ENCODE measurements around the gene ASS1.
"Not testable (repeated sequence)": the region's sequence is repeated elsewhere in the genome, so short reads cannot be mapped to it uniquely, and the experiment has no call there.

The ASS1 gene

DNA sequence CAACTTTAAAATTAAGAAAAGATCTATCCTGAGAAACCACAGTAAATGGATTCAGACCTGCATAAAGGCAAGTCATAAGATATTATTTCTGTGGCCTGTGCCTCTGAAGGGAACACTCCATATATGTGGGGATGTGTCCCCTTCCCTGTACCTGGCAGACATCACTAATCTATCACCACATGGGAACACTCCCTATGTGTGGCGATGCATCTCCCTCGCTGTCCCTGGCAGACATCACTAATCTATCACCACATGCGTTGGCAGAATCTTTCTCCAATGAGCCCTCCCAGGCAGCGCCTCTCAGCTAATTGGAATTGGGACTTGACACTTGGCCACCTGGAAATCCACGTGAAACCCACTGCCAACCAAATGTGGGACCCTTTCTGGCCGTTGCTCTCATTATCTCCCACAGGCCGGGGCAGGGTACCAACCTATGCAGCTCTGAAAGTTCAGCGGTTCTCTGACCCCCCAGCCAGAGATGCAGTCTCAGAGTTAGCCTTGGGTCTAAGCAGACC, 25.2 kb upstream of the ASS1 start:
- no peak for DNase-seq

DNA sequence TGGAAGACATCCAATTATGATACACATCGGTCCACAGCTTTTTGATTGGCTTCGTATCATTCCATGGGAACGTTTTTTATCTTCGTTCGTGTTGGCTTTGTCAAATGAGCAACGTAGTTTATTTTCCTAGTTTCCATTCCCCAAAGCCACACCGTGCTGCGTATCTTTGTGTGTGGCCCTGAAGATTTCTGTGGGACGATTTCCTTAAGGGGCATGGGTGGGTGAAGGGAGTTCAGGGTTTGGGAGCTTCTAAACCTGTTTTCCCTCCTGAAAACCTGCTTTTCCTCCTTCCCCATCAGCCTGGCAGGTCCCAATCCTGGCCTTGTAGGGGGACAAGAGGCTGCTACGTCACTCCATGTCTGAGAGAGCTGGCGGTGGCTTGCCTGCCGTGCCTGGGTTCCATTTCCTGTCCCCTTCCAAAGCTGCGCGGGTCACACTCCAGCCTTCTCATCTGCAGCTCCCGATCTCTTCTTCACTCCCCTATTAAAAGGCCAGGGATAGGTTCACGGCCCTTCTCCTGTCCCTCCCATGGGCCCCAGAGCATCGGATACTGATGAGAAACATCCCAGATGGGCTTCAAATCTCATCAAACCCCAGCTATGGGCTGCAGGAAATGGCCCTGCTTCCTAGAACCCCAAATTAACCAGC, 23.5 kb upstream of the ASS1 start:
- DNase-seq: no peak

DNA sequence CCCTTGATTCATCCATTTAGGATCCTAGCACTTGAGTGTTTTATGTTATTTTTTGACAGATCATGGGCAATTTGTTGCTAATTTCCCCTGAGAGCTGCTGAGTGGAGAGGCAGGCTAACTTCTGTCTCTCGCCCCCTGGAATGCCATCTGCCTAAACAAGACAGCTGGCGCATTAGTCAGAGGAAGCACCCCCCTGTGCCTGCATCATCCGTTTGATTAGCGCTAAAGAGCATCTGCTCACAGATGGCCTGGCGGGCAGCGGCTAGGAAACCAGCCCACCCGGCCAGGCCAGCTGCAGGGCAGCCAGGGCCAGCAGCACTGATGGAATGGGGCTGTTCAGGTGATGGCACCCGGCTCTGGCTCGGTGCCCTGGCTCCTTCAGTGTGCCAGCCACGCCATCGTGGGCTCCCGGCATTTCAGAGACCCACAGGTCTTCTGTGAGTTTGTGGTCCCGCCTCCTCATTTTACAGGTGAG, 22.9 kb upstream of the ASS1 start:
- DNase-seq: no peak

DNA sequence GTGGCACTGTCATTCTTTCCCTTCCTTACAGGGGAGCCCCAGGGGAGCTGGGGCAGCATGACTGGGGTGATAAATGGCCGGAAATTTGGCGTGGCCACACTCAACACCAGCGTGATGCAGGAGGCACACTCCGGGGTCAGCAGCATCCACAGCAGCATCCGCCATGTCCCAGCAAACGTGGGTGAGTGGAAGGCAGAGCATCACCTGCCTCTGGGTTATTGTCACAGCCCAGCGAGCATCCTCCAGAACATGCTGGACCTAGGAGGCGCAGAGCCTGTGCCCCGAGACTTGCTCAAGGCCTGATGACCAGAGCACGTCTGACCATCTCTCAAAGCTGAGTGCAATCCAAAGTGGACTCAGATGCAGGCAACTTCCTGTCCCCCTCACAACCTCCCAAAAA, 22.2 kb upstream of the ASS1 start:
- no peak for DNase-seq

DNA sequence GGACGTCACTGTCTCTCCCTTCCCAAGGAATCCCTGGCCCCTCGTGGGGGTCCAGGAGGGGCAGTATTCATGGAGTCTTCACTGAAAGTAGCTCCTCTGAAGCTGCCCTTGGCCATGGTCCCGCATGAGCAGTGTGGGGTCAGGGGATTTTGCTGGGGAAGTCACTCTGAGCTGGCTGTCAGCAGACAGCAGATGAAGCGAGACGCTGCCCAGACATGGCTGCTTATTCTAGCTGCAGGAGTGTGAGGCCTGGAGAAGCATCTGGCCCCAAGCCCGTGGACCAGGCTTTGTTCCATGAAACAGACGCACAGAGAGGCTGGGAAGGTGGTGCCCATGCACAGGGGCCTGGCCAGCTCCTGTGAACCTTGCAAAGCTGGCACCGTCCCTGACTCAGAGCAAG, 21.5 kb upstream of the ASS1 start:
- DNase-seq: no peak

DNA sequence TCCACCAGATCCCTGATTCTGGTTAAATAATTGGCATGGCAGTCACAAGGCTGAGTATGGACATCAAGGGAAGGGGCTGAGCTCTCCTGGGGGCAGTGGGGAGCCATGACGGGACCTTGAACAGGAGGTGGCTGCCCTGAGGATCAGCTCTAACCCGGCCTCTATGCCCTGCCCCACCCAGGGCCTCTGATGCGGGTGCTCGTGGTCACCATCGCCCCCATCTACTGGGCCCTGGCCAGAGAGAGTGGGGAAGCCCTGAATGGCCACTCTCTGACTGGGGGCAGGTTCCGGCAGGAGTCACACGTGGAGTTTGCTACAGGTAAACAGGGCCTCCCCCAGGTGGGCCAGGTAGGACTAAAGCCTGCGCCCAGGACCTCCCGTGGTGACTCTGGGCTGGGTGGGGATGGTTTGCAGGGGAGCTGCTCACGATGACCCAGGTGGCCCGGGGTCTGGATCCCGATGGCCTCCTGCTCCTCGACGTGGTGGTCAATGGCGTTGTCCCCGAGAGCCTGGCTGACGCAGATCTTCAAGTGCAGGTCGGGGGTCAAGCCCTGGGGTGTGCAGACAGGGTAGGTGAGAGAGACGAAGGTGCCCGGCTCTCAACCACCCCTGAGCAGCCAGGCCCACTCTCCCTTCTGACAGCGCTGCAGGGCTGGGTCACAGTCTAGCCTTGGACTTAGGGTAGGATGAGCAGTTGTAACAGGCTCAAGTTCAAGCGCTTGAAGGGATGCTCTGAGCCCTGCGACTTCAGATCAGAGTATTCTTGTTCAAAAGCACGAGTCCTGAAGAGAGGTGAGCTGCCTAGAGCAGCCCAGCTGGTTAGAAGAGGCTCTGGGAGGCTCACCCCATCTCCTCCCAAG, 19.9 kb upstream of the ASS1 start:
- DNase-seq: no peak

DNA sequence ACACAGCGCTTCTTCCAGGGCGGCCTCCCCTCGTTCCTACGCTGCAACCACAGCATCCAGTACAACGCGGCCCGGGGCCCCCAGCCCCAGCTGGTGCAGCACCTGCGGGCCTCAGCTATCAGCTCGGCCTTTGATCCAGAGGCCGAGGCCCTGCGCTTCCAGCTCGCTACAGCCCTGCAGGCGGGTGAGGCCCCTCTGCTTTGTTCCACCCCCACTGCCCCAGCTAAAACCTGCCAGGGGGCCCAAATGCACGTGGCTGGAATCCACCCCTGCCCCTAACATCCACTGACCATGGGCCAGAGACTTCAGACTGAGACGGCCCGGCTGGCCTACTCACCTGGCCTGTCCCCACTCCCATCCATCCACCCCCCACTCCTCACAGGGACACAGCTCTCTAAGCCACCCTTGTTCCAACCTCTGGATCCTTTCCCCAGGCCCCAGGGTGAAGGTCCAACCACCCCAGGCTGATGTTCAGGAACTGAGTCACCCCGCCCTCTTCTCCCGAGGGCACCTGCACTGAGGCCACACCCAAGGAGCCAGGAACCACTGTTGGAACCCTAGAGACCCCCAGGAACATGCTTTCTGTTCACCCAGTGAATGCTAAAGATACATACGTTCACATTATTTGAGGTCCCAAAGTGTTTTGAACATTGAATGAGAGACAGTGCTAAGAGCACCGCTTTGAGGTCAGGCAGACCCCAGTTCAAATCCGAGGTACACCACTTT, 18.9 kb upstream of the ASS1 start:
- DNase-seq: no peak

DNA sequence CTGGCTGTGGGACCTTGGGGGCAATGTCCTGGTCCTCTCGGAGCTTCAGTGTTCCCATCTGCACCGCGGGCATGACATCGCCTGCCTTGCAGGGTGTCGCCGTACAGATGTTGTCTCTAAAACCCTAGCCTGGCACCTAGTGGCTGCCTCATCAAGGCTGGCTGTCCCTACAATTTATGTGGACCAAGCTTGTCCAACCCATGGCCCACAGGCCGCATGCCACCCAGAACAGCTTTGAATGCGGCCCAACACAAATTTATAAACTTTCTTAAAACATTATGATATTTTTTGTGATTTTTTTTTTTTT, 18.3 kb upstream of the ASS1 start:
- no peak for DNase-seq

DNA sequence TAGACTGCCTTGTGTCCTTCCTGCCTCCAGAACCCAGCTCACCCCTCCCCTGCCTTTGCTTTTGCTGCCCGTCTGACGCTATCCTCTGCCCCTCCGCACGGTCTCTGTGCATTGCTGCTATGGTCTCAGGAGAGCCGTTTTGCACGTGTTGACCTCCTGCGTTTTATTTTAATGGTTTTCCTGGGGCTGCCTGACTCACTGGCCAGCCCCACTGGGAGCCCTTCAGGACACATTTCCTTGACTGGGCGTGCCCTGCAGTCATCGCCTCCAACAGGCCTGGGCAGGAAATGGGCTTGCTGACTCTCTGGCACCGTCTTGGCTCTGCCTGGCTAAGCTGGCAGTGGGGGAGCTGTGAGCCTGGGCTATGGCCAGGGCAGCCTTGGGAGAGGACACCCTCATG, 17.9 kb upstream of the ASS1 start:
- no peak for DNase-seq

DNA sequence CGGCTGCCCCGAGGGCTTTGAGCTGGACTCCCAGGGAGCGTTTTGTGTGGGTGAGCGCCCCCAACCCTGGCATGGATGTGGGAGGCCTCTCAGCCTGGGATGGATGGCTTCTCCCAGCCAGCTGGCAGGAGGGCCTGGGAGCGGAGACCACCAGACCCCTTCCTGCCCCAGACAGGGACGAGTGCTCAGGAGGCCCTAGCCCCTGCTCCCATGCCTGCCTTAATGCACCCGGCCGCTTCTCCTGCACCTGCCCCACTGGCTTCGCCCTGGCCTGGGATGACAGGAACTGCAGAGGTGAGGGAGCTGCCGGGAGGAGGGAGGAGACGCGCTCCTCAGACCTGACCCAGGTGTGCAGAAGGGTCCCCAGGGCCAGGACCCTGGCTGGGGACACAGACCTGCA, 17.4 kb upstream of the ASS1 start:
- no peak for DNase-seq

DNA sequence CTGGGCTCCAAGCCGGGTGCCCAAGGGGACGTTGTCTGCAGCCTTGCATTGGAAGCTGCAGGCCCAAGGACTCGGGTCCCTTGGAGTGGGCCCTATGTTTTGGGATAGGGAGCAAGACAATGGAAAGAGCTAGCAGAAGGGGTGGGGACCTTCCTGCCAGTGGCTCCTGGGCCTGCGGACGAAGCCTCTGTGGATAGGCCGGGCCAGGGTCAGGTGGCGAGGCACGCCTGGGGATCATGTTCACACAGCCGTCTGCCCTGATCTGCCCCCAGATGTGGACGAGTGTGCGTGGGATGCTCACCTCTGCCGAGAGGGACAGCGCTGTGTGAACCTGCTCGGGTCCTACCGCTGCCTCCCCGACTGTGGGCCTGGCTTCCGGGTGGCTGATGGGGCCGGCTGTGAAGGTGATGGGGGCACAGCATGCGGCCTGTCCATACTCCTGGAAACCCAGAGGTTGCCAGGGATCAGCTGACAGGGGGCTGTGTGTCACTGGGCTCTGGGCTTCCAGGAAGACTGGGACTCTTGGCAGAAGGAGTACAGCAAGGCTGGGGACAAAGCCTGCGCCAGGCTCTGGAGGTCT, 16.6 kb upstream of the ASS1 start:
- no peak for DNase-seq

DNA sequence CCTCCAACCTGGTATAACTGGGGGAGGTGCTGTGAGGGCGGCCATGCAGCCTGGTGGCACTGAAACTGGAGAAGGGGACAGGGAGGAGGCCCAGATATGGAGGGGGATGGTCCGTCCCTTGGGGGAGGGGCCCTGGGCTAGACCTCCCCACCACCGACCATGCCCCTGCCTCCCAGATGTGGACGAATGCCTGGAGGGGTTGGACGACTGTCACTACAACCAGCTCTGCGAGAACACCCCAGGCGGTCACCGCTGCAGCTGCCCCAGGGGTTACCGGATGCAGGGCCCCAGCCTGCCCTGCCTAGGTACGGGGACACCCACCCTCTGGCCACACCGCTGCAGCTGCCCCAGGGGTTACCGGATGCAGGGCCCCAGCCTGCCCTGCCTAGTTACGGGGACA, 15.4 kb upstream of the ASS1 start:
- DNase-seq: no peak

DNA sequence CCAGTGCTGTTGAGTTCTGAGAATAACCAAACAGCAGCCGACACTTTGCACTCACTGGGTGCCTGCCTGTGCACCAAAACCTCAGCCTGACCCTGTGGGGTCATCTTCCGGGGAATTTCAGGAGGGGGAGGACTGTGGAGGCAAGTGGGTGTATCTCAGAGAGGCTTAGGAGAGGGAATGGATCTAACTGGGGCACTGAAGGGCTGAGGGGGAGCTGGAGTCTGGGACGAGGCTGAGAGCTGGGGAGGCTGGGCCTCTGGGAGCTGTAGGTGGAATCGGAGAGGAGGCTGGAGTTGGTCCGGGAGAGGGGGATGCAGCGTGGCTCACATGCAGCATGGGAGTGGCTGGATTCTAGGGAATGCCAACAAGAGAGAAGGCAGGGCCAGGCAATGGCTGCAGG, 14.9 kb upstream of the ASS1 start:
- no peak for DNase-seq

DNA sequence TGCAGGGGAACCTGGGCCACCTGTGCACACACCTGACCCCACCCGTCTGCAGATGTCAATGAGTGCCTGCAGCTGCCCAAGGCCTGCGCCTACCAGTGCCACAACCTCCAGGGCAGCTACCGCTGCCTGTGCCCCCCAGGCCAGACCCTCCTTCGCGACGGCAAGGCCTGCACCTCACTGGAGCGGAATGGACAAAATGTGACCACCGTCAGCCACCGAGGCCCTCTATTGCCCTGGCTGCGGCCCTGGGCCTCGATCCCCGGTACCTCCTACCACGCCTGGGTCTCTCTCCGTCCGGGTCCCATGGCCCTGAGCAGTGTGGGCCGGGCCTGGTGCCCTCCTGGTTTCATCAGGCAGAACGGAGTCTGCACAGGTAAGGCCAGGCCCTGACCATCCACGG, 14.5 kb upstream of the ASS1 start:
- DNase-seq: no peak

DNA sequence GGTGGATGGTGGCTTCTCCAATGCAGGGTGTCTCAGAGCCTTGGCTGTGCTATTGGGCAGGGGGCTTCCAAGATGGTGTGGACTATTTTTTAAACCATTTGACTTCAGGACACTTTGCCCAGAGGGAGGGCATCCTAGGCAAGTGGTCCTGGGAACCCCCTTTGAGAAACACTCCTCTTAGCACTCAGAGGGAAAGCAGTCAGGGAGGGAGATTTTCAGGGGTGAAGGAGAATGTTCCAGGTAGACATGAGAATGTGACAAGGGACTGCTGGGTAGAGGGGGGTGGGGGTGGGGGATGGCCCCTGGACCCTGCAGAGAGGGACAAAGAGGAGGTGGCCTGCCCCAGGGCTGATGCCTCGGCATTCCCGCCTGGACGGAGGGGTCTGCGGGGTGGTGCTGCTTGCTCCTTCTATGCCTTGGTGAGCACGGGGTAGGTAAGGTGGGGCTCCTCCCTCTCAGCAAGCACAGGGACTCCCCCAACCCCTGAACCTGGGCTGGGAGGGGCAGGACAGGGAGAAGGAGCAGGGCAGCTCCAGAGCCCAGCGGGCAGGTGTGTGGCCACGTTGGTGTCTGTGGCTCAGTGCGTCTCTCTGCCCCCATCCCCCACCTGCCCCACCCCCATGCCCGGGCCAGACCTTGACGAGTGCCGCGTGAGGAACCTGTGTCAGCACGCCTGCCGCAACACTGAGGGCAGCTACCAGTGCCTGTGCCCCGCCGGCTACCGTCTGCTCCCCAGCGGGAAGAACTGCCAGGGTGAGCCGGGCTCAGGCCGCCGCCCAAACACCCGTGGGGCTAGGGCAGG, 13.8 kb upstream of the ASS1 start:
- DNase-seq: no peak

DNA sequence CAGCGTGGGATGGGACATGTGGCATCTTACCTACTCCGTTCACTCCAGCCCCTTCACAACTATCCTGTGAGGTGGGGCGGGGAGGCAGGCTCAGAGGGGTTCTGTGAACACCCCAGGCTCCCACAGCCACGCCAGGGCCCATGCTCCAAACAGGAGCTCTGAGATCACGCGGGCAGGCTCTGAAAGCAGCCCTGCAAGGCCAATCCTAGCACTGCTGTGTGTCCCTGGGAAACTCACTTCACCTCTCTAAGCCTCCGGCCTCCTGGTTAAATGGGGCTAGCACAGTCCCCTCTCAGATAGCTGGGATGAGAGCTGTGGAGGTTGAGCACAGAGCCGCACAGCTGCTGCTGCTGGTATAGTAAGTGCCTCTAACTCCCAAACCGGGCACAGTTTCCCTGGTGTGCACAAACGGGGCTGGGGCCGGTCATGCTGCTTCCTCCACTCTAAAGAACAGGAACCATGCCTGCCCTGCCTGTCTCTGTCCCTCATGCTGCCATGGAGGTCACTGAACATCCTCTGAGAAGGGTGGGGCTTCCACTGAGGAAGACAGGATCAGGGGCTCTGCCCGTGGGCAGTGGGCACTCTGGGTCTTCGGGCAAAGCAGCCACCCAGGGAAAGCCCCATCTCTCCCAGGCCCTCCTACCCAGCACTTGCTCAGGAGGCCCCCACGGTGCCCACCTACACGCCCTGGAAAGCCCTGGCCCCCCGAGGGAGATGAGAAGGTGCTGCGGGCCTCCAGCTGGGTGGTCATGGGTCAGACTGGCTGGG, 13.0 kb upstream of the ASS1 start:
- DNase-seq: no peak

DNA sequence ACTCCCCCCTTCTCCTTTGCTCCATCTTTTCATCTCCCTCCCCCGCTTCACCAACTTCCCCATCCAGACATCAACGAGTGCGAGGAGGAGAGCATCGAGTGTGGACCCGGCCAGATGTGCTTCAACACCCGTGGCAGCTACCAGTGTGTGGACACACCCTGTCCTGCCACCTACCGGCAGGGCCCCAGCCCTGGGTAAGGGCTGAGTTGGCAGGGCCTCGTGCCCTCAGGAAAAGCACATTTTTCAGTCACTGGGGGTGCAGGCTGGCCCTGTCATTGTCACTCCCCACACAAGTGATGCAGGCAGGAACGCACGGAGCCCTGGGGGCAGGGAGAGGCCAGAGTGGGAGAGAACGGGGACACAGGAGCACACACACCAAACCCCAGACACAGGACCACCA, 12.4 kb upstream of the ASS1 start:
- no peak for DNase-seq

DNA sequence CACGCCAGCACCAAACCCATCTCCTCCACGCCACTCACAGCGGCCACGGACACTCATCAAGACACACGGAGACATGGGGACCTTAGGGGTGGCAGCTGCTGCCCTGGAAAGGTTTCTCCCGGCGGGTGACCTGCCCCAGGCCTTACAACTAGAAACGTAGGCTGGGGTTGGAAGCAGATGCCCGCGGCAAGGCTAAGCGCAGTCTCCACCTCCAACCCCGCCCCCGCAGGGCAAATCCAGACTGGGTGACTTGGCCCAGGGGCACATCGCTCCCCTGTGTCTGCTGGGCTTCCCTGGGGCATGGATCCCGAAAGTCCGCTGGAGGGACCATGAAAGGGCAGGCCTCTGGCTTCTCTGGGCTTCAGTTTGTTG, 12.0 kb upstream of the ASS1 start:
- DNase-seq: no peak

DNA sequence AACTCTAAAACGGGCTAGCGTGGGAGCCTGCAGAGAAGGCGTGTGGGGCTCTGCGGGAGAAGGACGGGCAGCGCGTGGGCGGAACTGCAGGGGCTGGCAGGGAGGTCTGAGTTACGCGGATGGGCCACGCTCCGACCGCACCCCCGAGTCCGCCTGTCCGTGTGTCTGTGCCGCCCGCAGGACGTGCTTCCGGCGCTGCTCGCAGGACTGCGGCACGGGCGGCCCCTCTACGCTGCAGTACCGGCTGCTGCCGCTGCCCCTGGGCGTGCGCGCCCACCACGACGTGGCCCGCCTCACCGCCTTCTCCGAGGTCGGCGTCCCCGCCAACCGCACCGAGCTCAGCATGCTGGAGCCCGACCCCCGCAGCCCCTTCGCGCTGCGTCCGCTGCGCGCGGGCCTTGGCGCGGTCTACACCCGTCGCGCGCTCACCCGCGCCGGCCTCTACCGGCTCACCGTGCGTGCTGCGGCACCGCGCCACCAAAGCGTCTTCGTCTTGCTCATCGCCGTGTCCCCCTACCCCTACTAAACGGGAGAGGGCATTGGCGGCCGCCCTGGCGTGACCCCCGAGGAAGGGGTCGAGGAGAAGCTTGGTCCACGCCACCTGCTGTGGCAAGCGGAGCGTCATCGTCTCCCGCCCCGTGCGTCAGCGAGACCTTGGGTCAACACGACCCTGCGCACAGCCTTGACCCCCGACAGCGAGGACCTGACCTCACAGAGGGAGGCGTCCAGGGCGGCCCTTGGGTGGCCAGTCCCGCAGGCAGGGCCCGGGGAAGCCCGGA, 11.4 kb upstream of the ASS1 start:
- no peak for DNase-seq

DNA sequence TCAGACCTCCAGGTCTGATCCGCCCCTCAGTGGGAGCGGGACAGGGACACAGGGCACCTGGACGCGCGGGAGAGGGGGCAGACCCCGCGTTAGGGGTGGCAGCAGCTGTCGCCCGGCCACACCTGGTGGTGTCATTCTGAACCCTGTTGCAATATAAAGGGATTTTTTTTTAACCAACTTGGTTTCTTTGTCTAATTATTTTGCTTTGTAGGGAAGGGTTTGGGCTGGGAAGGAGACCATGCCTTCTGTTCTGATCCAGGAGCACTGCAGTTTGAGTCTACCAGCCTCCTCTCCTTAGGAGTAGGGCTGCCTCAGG, 10.9 kb upstream of the ASS1 start:
- no peak for DNase-seq

DNA sequence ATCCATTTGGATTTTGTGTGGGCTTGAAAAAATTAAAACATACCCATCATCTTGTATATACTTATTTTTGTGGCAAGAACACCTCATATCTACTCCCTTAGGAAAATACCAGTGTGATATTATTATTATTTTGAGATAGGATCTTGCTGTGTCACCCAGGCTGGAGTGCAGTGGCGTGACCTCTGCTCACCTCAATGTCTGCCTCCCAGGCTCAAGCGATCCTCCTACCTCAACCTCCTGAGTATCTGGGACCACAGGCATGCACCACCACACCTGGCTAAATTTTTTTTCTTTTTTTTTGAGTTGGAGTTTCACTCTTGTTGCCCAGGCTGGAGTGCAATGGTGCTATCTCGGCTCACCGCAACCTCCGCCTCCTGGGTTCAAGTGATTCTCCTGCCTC, 10.1 kb upstream of the ASS1 start:
- DNase-seq: not testable (repeated sequence)

Measured in GOT3 (cell line).